ENCODE measurements around the gene SEPTIN12. TPM values are rescaled to one million over a fixed set of nuclear protein-coding genes. Genes with fewer than 3 reads are reported as not detected.
"Not testable (repeated sequence)": the region's sequence is repeated elsewhere in the genome, so short reads cannot be mapped to it uniquely, and the experiment has no call there.

SEPTIN12 gene
- total RNA-seq, 1 experiment from 2014 or later, result not detected

DNA sequence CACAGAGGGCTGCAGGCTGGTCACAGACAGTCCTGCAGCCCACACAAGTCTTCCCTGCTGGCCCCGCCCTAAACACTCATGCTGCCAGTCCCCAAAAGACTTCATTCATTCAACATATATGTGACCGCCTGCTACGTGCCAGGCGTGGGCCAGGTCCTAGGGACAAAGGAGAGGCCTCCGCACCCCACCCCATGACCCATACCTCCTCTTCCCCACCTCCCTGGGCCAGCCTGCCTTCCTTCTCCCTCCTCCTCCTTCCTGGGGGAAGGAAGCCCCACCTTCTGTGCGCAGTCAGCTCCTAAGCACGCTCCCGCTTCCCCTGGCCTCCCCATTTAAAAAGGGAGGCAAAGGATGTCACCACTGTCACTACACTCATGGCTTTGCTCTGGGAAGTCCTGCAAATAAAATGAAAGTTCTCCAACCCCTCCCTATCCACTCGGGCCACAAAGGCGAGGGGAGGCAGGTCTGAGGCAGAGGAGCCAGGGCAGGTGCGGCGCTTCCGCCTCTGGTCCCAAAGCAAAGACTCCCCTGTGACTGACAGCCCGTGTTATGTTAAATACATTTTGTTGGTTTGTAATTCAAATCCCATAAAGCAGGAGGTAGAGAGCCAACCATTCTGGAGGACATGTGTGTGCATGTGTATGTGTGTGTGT lies 44.8 kb downstream of the SEPTIN12 start:
- intact Hi-C loops (cut with micrococcal nuclease; ENCODE audit: unreplicated experiment), result no loop called here
- Histone ChIP-seq H3K4me3 (ENCODE audit: low read depth in 2 of 2, low read length in 2 of 2) (peak overlapping the region in 1 of 2 experiments; percentile 7; a peak in 1 of 4 replicates), H3K27me3 (ENCODE audit: control insufficient read depth, insufficient read depth, low read length) (no peaks in the 10 kb centered on the region), H3K36me3 (ENCODE audit: control insufficient read depth, insufficient read depth, low read length) (no peaks in the 10 kb centered on the region), H3K4me1 (ENCODE audit: control insufficient read depth, insufficient read depth, low read length) (no peaks in the 10 kb centered on the region), H3K9me3 (ENCODE audit: control insufficient read depth, insufficient read depth, low read depth, low read length) (no peaks in the 10 kb centered on the region), H3K27ac (ENCODE audit: low read length) (no peak overlapping the region)
- ATAC-seq (0 out of 2 replicates have a peak, but pooled peaks have one; percentile 18), DNase-seq (ENCODE audit: low read depth, low spot score) (no peak)
- CTCF ChIA-PET, result interaction anchor here (0.6 kb wide), 1 partner anchor 157 kb away, joined by 3 read pairs; no protein-coding TSS in a partner anchor
- POLR2A ChIA-PET, result no interaction called here
- in situ Hi-C loops (cut with HindIII; ENCODE audit: low pct_unique_long_range_greater_than_20kb, low sequenced_read_pairs), result no loop called here
- TF ChIP-seq, protein P1, sequence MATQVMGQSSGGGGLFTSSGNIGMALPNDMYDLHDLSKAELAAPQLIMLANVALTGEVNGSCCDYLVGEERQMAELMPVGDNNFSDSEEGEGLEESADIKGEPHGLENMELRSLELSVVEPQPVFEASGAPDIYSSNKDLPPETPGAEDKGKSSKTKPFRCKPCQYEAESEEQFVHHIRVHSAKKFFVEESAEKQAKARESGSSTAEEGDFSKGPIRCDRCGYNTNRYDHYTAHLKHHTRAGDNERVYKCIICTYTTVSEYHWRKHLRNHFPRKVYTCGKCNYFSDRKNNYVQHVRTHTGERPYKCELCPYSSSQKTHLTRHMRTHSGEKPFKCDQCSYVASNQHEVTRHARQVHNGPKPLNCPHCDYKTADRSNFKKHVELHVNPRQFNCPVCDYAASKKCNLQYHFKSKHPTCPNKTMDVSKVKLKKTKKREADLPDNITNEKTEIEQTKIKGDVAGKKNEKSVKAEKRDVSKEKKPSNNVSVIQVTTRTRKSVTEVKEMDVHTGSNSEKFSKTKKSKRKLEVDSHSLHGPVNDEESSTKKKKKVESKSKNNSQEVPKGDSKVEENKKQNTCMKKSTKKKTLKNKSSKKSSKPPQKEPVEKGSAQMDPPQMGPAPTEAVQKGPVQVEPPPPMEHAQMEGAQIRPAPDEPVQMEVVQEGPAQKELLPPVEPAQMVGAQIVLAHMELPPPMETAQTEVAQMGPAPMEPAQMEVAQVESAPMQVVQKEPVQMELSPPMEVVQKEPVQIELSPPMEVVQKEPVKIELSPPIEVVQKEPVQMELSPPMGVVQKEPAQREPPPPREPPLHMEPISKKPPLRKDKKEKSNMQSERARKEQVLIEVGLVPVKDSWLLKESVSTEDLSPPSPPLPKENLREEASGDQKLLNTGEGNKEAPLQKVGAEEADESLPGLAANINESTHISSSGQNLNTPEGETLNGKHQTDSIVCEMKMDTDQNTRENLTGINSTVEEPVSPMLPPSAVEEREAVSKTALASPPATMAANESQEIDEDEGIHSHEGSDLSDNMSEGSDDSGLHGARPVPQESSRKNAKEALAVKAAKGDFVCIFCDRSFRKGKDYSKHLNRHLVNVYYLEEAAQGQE (IDR thresholded peaks at IDR 0.05; ENCODE audit: insufficient read depth in 1 of 2, low read depth in 2 of 2, low read length in 1 of 2), result no peak
- TF ChIP-seq, protein P2, sequence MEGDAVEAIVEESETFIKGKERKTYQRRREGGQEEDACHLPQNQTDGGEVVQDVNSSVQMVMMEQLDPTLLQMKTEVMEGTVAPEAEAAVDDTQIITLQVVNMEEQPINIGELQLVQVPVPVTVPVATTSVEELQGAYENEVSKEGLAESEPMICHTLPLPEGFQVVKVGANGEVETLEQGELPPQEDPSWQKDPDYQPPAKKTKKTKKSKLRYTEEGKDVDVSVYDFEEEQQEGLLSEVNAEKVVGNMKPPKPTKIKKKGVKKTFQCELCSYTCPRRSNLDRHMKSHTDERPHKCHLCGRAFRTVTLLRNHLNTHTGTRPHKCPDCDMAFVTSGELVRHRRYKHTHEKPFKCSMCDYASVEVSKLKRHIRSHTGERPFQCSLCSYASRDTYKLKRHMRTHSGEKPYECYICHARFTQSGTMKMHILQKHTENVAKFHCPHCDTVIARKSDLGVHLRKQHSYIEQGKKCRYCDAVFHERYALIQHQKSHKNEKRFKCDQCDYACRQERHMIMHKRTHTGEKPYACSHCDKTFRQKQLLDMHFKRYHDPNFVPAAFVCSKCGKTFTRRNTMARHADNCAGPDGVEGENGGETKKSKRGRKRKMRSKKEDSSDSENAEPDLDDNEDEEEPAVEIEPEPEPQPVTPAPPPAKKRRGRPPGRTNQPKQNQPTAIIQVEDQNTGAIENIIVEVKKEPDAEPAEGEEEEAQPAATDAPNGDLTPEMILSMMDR (IDR thresholded peaks at IDR 0.05), result no peak
- TF ChIP-seq TCF7L2 (IDR thresholded peaks at IDR 0.05; ENCODE audit: low read depth, low read length) (no peak), POLR2AphosphoS5 (IDR thresholded peaks at IDR 0.05; ENCODE audit: low read depth, low read length) (no peak), SIN3A (IDR thresholded peaks at IDR 0.05; ENCODE audit: borderline replicate concordance, insufficient read depth, low read depth, low read length) (no peak)
- BruUV-seq (replicated peaks), result no TSS peak

- CTCF ChIA-PET; BruUV-seq (replicated peaks); H3K27me3 ChIP-seq (ENCODE audit: control insufficient read depth, insufficient read depth, low read length); H3K4me3 ChIP-seq (ENCODE audit: low read depth in 2 of 2, low read length in 2 of 2); H3K4me1 ChIP-seq (ENCODE audit: control insufficient read depth, insufficient read depth, low read length); H3K36me3 ChIP-seq (ENCODE audit: control insufficient read depth, insufficient read depth, low read length); intact Hi-C loops (cut with micrococcal nuclease; ENCODE audit: unreplicated experiment); DNase-seq (ENCODE audit: low read depth, low spot score); H3K27ac ChIP-seq (ENCODE audit: low read length); H3K9me3 ChIP-seq (ENCODE audit: control insufficient read depth, insufficient read depth, low read depth, low read length); in situ Hi-C loops (cut with HindIII; ENCODE audit: low pct_unique_long_range_greater_than_20kb, low sequenced_read_pairs); ATAC-seq: not testable (repeated sequence)
- POLR2A ChIA-PET, result interaction anchor here (0.5 kb wide), 1 partner anchor 86 kb away, joined by 3 read pairs; no protein-coding TSS in a partner anchor
Observed at GRCh38 chr16:4738370-4738769, 49.8 kb downstream of the SEPTIN12 start.

DNA sequence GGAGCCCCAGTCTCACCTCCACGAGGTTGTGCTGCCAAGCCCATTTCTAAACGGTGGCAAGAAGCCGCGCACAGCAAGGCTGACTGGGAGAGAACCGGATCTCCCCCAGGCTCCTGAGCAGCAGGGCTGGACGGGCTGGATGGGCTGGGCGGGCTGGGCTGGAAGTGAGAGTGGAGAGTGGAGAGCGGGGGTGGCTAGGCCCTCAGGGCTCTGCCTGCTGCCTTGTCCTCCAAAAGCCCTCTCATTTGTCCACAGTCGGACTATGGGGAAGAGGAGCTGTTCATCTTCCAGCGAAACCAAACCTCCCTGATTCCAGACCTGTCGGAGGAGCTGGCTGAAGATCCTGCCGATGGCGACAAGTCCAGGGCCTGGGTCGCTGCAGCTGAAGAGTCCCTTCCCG lies 50.6 kb downstream of the SEPTIN12 start:
- intact Hi-C loops (cut with micrococcal nuclease; ENCODE audit: unreplicated experiment) (no loop called here), in situ Hi-C loops (cut with HindIII; ENCODE audit: low pct_unique_long_range_greater_than_20kb, low sequenced_read_pairs) (no loop called here)
- Histone ChIP-seq H3K27me3 (ENCODE audit: control insufficient read depth, insufficient read depth, low read length) (no peaks in the 10 kb centered on the region), H3K4me1 (ENCODE audit: control insufficient read depth, insufficient read depth, low read length) (no peaks in the 10 kb centered on the region), H3K4me3 (ENCODE audit: low read depth in 2 of 2, low read length in 2 of 2) (no peak overlapping the region), H3K36me3 (ENCODE audit: control insufficient read depth, insufficient read depth, low read length) (peaks cover 4% of the 10 kb centered on the region; the same call in 1 of the 2 replicates), H3K27ac (ENCODE audit: low read length) (no peak overlapping the region), H3K9me3 (ENCODE audit: control insufficient read depth, insufficient read depth, low read depth, low read length) (no peaks in the 10 kb centered on the region)
- TF ChIP-seq TCF7L2 (IDR thresholded peaks at IDR 0.05; ENCODE audit: low read depth, low read length), result no peak
- TF ChIP-seq, protein P1 (IDR thresholded peaks at IDR 0.05; ENCODE audit: insufficient read depth in 1 of 2, low read depth in 2 of 2, low read length in 1 of 2), result no peak
- TF ChIP-seq, protein P2 (IDR thresholded peaks at IDR 0.05), result no peak
- TF ChIP-seq POLR2AphosphoS5 (IDR thresholded peaks at IDR 0.05; ENCODE audit: low read depth, low read length), result no peak
- no peak for TF ChIP-seq SIN3A (IDR thresholded peaks at IDR 0.05; ENCODE audit: borderline replicate concordance, insufficient read depth, low read depth, low read length)
- ChIA-PET CTCF (no interaction called here), POLR2A (no interaction called here)
- DNase-seq (ENCODE audit: low read depth, low spot score) (no peak), ATAC-seq (no peak)
- BruUV-seq (replicated peaks), result no TSS peak

All from Panc1 (cell line).